HepG2 (cell line): ENCODE data around the gene DCDC2C. TPM values are rescaled to one million over a fixed set of nuclear protein-coding genes. Genes with fewer than 3 reads are reported as not detected.
"Not testable (repeated sequence)": the region's sequence is repeated elsewhere in the genome, so short reads cannot be mapped to it uniquely, and the experiment has no call there.

Source experiments
- ATAC-seq: fragments of 200-7000 bp; cut with Tn5 transposase; 3 replicates; pipeline ENCODE4 v1.9.1; 2020; ENCODE audit warnings: mild to moderate bottlenecking, moderate library complexity
- BruUV-seq: library from RNA; stranded (reverse); fragments of 400-500 nt; replicated peaks from 2 replicates; lab custom pipeline; 2021; lab: Mats Ljungman, UMichigan
- CTCF ChIA-PET: fragments of 300-600 bp; formaldehyde crosslinking; extraction: SDS; loops from one replicate; lab custom pipeline; 2021; ENCODE audit warnings: low total read pairs, inconsistent platforms, low intra/inter-chr PET ratio; lab: Yijun Ruan, JAX
- POLR2A ChIA-PET: fragments of 350-600 bp; sonication (Branson Sonifier 250); formaldehyde crosslinking; loops from one replicate; lab custom pipeline; 2020; ENCODE audit warnings: antibody characterized with exemption, inconsistent platforms; lab: Yijun Ruan, JAX
- DNase-seq: peaks from one replicate; pipeline ENCODE4 v3.0.0-alpha.2; 2015; ENCODE audit warnings: low spot score
- FAIRE-seq: peaks from 3 replicates; lab custom pipeline; 2011; peaks lifted over from hg19 to GRCh38; lab: Jason Lieb, UNC
- H2AFZ ChIP-seq: one replicate; pipeline ENCODE4 v1.6.1; 2011; ENCODE audit warnings: low read length, inconsistent platforms
- H3K27ac ChIP-seq: fragments of 300-600 bp; 3 replicates; pipeline ENCODE4 v1.8.0; 2011; ENCODE audit warnings: mixed run types, mild to moderate bottlenecking, mixed read lengths, low read length, inconsistent platforms; ENCODE audit not compliant: insufficient read depth; ENCODE audit errors: extremely low read length
- H3K27me3 ChIP-seq, 2 experiments: fragments of 200-600 bp in 1 of 2; 2 replicates in 1 of 2; 3 replicates in 1 of 2; pipeline versions ENCODE4 v1.6.0 to v1.8.0; 2011; ENCODE audit warnings: low read length in 2 of 2, mild to moderate bottlenecking in 2 of 2, moderate library complexity in 2 of 2, inconsistent platforms in 1 of 2; ENCODE audit not compliant: insufficient read depth in 2 of 2, control insufficient read depth in 1 of 2
- H3K36me3 ChIP-seq, 2 experiments: fragments of 200-600 bp in 1 of 2; replicated peaks in 1 of 2; 2 replicates in 1 of 2; 3 replicates in 1 of 2; pipeline versions ENCODE4 v1.5.1 to v1.8.0; 2011; ENCODE audit warnings: low read length in 2 of 2, inconsistent platforms in 1 of 2; ENCODE audit not compliant: insufficient read depth in 2 of 2, control insufficient read depth in 1 of 2
- H3K4me1 ChIP-seq: 2 replicates; pipeline ENCODE4 v1.5.1; 2012; ENCODE audit warnings: low read length, inconsistent platforms; ENCODE audit not compliant: insufficient read depth
- H3K4me2 ChIP-seq: 2 replicates; pipeline ENCODE4 v1.6.0; 2011; ENCODE audit warnings: low read depth, low read length, inconsistent platforms
- H3K4me3 ChIP-seq, 3 experiments: fragments of 200-600 bp in 1 of 3; sonication (generic), shearing (Covaris generic) in 1 of 3; replicated peaks in 1 of 3; 2 replicates each; pipeline ENCODE4 v1.5.1; 2011 to 2016; ENCODE audit warnings: low read length in 3 of 3, inconsistent platforms in 2 of 3, low read depth in 2 of 3, mild to moderate bottlenecking in 2 of 3, control low read depth in 1 of 3, mixed read lengths in 1 of 3; ENCODE audit not compliant: insufficient read depth in 1 of 3
- H3K79me2 ChIP-seq: one replicate; pipeline ENCODE4 v1.6.1; 2011; ENCODE audit warnings: low read length, inconsistent platforms; ENCODE audit not compliant: insufficient read depth
- H3K9ac ChIP-seq: 2 replicates; pipeline ENCODE4 v1.6.0; 2011; ENCODE audit warnings: mild to moderate bottlenecking, low read depth, low read length, inconsistent platforms; ENCODE audit not compliant: insufficient read depth
- H3K9me3 ChIP-seq: 2 replicates; pipeline ENCODE4 v1.5.1; 2012; ENCODE audit warnings: mild to moderate bottlenecking, low read length
- H4K20me1 ChIP-seq: 2 replicates; pipeline ENCODE4 v1.6.0; 2011; ENCODE audit warnings: inconsistent platforms, mild to moderate bottlenecking, low read length, moderate library complexity; ENCODE audit not compliant: insufficient read depth
- GABPB1 ChIP-seq: IDR thresholded peaks from 2 replicates; pipeline ENCODE4 v1.6.1; 2016; ENCODE audit warnings: mild to moderate bottlenecking, missing genetic modification reagents, moderate library complexity, missing compliant biosample characterization
- PHF8 ChIP-seq: sonication (generic); formaldehyde crosslinking; IDR thresholded peaks from 2 replicates; pipeline ENCODE4 v1.5.0; 2020; ENCODE audit warnings: missing genetic modification reagents
- SP4 ChIP-seq: sonication (generic); formaldehyde crosslinking; IDR thresholded peaks from 2 replicates; pipeline ENCODE4 v1.8.1; 2023; ENCODE audit warnings: mild to moderate bottlenecking, missing genetic modification reagents
- TMF1 ChIP-seq: sonication (generic); formaldehyde crosslinking; IDR thresholded peaks from 2 replicates; pipeline ENCODE4 v1.8.1; 2022; ENCODE audit warnings: low read depth, missing genetic modification reagents
- ZC3H13 ChIP-seq: sonication (generic); formaldehyde crosslinking; IDR thresholded peaks from 2 replicates; pipeline ENCODE4 v1.8.1; 2023; ENCODE audit warnings: mild to moderate bottlenecking, missing genetic modification reagents, moderate library complexity
- ZFP82 ChIP-seq: sonication (generic); formaldehyde crosslinking; IDR thresholded peaks from 2 replicates; pipeline ENCODE4 v1.5.1; 2020; ENCODE audit warnings: mild to moderate bottlenecking, missing genetic modification reagents, borderline replicate concordance
- WGBS: methylation state at CpG from one replicate; pipeline ENCODE4 v1.1.6; 2017; ENCODE audit warnings: low lambda C conversion rate; 5-methylcytosine and 5-hydroxymethylcytosine counted together
- in situ Hi-C: cut with HindIII; loops from 2 replicates; pipeline ENCODE4 v1.10.0; 2017; ENCODE audit warnings: low pct_unique_long_range_greater_than_20kb; ENCODE audit not compliant: extremely low pct_ligation_motif_present
- intact Hi-C: fragments of 100-400 bp; cut with micrococcal nuclease; formaldehyde crosslinking; loops from one replicate; pipeline ENCODE4 v1.10.0; 2022; ENCODE audit not compliant: unreplicated experiment
- polyA plus RNA-seq, 8 experiments: library from polyadenylated mRNA; depleted of rRNA in 3 of 8; stranded (reverse) in 7 of 8; unstranded in 1 of 8; fragments of >200 nt; fragmentation: Illumina TruSeq in 4 of 8; extraction: Trizol in 4 of 8; gene quantifications; 2 replicates each; pipeline versions ENCODE4 v1.2.1 to v1.2.3, GENCODE V29; 2011 to 2016; ENCODE audit warnings: low read depth in 4 of 8, missing spikeins in 1 of 8, mixed read lengths in 1 of 8; ENCODE audit not compliant: insufficient read depth in 1 of 8
- total RNA-seq, 5 experiments: library from RNA; depleted of rRNA; stranded (reverse); fragments of >200 nt; fragmentation: Illumina TruSeq; extraction: Trizol; gene quantifications; 2 replicates each; pipeline ENCODE4 v1.2.3, GENCODE V29; 2016; ENCODE audit warnings: low read depth in 1 of 5
- TF ChIP-seq, protein P1 (sequence below): sonication (generic); formaldehyde crosslinking; conservative IDR thresholded peaks from 2 replicates; pipeline ENCODE4 v1.4.0; 2020; ENCODE audit warnings: missing genetic modification reagents
- TF ChIP-seq, protein P2 (sequence below): sonication (generic); formaldehyde crosslinking; conservative IDR thresholded peaks from 2 replicates; pipeline ENCODE4 v1.4.0; 2020; ENCODE audit warnings: mild to moderate bottlenecking, missing genetic modification reagents, moderate library complexity
- TF ChIP-seq, protein P3 (sequence below): sonication (generic); formaldehyde crosslinking; IDR thresholded peaks from 2 replicates; pipeline ENCODE4 v1.8.1; 2022; ENCODE audit warnings: mild to moderate bottlenecking, missing genetic modification reagents

The DCDC2C gene
- total and polyA plus RNA-seq, 2 of the 13 experiments (the other 11 are each of a cell fraction or from before 2014, with no cell fraction given) = not detected

DNA sequence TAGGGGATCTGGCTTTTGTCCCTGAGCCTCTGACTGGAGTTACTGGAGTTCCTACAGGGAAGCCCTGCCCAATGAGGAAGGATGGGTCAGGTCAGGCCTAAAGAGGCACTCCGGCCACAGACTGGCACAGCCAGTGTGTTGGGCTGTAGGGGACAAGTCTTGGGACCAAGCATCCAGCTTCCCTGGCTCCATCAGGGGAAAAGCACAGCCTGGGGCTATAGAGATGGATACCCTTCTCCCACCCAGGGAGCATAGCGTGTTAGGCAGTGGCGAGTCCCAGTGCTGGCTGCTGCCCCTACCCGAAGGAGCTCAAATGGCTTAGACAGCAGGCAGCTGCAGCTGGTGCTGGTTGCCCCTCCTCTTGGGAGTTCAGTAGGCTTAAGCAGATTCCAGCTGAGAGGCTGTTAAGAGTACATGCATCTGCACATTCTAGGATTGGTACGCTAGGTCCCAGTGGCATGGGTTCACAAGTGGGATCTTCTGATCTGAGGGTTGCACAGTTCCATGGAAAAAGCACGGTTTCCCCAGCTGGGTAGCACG is 111.4 kb downstream of the DCDC2C start (continued):
- TF ChIP-seq, protein P1, sequence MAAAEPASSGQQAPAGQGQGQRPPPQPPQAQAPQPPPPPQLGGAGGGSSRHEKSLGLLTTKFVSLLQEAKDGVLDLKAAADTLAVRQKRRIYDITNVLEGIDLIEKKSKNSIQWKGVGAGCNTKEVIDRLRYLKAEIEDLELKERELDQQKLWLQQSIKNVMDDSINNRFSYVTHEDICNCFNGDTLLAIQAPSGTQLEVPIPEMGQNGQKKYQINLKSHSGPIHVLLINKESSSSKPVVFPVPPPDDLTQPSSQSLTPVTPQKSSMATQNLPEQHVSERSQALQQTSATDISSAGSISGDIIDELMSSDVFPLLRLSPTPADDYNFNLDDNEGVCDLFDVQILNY (CRISPR knock-in tag) = no peak
- TF ChIP-seq, protein P2, sequence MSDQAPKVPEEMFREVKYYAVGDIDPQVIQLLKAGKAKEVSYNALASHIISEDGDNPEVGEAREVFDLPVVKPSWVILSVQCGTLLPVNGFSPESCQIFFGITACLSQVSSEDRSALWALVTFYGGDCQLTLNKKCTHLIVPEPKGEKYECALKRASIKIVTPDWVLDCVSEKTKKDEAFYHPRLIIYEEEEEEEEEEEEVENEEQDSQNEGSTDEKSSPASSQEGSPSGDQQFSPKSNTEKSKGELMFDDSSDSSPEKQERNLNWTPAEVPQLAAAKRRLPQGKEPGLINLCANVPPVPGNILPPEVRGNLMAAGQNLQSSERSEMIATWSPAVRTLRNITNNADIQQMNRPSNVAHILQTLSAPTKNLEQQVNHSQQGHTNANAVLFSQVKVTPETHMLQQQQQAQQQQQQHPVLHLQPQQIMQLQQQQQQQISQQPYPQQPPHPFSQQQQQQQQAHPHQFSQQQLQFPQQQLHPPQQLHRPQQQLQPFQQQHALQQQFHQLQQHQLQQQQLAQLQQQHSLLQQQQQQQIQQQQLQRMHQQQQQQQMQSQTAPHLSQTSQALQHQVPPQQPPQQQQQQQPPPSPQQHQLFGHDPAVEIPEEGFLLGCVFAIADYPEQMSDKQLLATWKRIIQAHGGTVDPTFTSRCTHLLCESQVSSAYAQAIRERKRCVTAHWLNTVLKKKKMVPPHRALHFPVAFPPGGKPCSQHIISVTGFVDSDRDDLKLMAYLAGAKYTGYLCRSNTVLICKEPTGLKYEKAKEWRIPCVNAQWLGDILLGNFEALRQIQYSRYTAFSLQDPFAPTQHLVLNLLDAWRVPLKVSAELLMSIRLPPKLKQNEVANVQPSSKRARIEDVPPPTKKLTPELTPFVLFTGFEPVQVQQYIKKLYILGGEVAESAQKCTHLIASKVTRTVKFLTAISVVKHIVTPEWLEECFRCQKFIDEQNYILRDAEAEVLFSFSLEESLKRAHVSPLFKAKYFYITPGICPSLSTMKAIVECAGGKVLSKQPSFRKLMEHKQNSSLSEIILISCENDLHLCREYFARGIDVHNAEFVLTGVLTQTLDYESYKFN (CRISPR knock-in tag) = no peak
- TF ChIP-seq, protein P3, sequence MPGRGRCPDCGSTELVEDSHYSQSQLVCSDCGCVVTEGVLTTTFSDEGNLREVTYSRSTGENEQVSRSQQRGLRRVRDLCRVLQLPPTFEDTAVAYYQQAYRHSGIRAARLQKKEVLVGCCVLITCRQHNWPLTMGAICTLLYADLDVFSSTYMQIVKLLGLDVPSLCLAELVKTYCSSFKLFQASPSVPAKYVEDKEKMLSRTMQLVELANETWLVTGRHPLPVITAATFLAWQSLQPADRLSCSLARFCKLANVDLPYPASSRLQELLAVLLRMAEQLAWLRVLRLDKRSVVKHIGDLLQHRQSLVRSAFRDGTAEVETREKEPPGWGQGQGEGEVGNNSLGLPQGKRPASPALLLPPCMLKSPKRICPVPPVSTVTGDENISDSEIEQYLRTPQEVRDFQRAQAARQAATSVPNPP (CRISPR knock-in tag) = no peak
- TF ChIP-seq ZC3H13 (CRISPR knock-in tag) (no peak), TMF1 (no peak), ZFP82 (no peak), SP4 (CRISPR knock-in tag) (no peak), GABPB1 (CRISPR knock-in tag) (no peak), PHF8 (no peak)

DNA sequence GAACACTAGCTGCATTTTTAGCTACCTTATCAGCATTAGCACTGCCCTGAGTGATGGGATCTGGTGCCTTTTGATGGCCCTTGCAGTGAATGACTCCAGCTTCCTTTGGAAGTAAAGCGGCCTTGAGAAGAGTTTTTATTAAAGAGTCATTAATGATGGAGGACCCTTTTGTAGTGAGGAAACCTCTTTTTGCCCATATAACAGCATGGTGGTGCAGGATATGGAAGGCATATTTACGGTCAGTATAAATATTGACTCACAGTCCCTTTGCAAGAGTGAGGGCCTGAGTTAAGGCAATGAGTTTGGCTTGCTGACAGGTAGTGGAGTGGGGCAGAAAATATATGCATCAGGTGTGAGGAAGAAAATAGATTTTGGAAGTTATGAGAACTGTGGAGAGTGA is 113.8 kb downstream of the DCDC2C start:
- H3K4me3 ChIP-seq, H3K27ac ChIP-seq, DNase-seq, H3K4me1 ChIP-seq, in situ Hi-C loops, H3K27me3 ChIP-seq, POLR2A ChIA-PET, FAIRE-seq, H3K36me3 ChIP-seq, H2AFZ ChIP-seq, H3K79me2 ChIP-seq, H4K20me1 ChIP-seq, BruUV-seq, CTCF ChIA-PET, intact Hi-C loops, ATAC-seq, H3K9ac ChIP-seq, H3K4me2 ChIP-seq: not testable (repeated sequence)
- WGBS = 1% methylated on average over 2 of the region's 2 CpGs
- H3K9me3 ChIP-seq = peaks cover 20% of the 10 kb centered on the region; the same call in 1 of the 2 replicates
